ENCODE results near the gene CCL23. TPM values are rescaled to one million over a fixed set of nuclear protein-coding genes. Genes with fewer than 3 reads are reported as not detected.

Gene CCL23
- total and polyA plus RNA-seq, 2 donors (not counting 3 experiments of a cell fraction or from before 2014, with no cell fraction given): 1.0 to 1.1 TPM

DNA sequence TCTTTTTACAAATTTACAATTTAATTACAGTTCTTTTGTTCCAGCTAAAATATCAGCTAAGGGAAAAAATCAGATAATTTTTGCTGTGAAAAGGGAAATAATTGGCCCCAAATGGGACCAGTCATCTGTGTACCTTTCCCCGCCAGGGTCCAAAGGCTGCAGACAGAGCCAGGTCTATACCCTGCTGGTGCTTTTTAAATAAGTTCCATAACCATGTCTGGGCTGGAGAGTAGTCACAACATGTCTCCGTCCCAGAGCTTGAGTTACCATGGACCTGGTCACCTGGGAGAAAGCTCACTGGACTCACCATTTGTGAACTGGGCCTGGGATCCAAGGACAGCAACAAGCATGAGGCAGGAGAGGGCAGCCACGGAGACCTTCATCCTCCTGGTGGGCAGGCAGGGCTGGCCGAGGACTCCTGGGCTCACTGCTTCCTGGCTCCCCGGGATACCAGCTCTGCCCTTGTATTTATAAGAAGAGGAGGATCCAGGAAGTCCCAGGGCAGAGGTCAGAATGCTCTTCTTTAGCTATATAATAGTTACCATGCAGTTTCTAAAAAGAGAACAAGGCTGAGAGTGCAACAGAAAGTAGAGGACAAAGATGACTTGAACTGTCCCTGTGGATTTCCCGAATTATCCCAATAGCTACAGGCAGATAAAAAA is 16.5 kb downstream of the CCL23 start, which contains the start of gene CCL15:
TSS of gene CCL15 (minus strand) at position 444 of the 662 bp plus-strand sequence. CDS start at position 383, 61 bp downstream.
- no peak within 1 kb of the TSS for H3K27ac ChIP-seq (ENCODE audit: insufficient read depth, low read depth, low read length)
- CTCF ChIA-PET: interaction anchor here (0.7 to 1.9 kb wide), 5 partner anchors 8 to 71 kb away, joined by 3 to 10 read pairs (median 4); no protein-coding TSS in a partner anchor
- H3K4me2 ChIP-seq (ENCODE audit: insufficient read depth, low read length): no peak within 1 kb of the TSS
- H2AFZ ChIP-seq (ENCODE audit: low read depth, low read length): no peak within 1 kb of the TSS
- POLR2A ChIA-PET: no interaction called here
- H4K20me1 ChIP-seq (replicated peaks; ENCODE audit: control insufficient read depth, extremely low read depth, insufficient read depth, low read length): no peaks in the 10 kb centered on the region
- no peaks in the 10 kb centered on the region for H3K9me1 ChIP-seq (replicated peaks; ENCODE audit: control insufficient read depth, extremely low read depth, insufficient read depth, low read length)
- H3K4me3 ChIP-seq (replicated peaks in 1 of 3; ENCODE audit: insufficient read depth in 1 of 3, low read depth in 1 of 3, low read length in 3 of 3): no peak within 1 kb of the TSS
- no peaks in the 10 kb centered on the region for H3K36me3 ChIP-seq (ENCODE audit: control insufficient read depth in 2 of 2, extremely low read depth in 1 of 2, insufficient read depth in 2 of 2, low read length in 2 of 2)
- no peak for TF ChIP-seq EZH2 (IDR thresholded peaks at IDR 0.05; ENCODE audit: borderline replicate concordance, low read depth, low read length, severe bottlenecking)
- TF ChIP-seq, protein P1, sequence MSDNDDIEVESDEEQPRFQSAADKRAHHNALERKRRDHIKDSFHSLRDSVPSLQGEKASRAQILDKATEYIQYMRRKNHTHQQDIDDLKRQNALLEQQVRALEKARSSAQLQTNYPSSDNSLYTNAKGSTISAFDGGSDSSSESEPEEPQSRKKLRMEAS (IDR thresholded peaks at IDR 0.05; ENCODE audit: insufficient read depth, insufficient read length): no peak
- no peak for TF ChIP-seq FOS (IDR thresholded peaks at IDR 0.05; ENCODE audit: borderline replicate concordance, insufficient read depth, low read length)
- no peak for TF ChIP-seq POLR2A (IDR thresholded peaks at IDR 0.05; ENCODE audit: low read depth, low read length)
- no peak for TF ChIP-seq JUN (IDR thresholded peaks at IDR 0.05; ENCODE audit: borderline replicate concordance, insufficient read depth, insufficient read length, low read depth)
- TF ChIP-seq MYC (IDR thresholded peaks at IDR 0.05; ENCODE audit: low read depth, low read length): no peak
- TF ChIP-seq POLR2AphosphoS5 (IDR thresholded peaks at IDR 0.05; ENCODE audit: insufficient read depth, low read depth, low read length): no peak
- no peak for TF ChIP-seq GATA2 (IDR thresholded peaks at IDR 0.05; ENCODE audit: insufficient read depth, insufficient read length, low read depth, low read length)
- TF ChIP-seq, protein P2, sequence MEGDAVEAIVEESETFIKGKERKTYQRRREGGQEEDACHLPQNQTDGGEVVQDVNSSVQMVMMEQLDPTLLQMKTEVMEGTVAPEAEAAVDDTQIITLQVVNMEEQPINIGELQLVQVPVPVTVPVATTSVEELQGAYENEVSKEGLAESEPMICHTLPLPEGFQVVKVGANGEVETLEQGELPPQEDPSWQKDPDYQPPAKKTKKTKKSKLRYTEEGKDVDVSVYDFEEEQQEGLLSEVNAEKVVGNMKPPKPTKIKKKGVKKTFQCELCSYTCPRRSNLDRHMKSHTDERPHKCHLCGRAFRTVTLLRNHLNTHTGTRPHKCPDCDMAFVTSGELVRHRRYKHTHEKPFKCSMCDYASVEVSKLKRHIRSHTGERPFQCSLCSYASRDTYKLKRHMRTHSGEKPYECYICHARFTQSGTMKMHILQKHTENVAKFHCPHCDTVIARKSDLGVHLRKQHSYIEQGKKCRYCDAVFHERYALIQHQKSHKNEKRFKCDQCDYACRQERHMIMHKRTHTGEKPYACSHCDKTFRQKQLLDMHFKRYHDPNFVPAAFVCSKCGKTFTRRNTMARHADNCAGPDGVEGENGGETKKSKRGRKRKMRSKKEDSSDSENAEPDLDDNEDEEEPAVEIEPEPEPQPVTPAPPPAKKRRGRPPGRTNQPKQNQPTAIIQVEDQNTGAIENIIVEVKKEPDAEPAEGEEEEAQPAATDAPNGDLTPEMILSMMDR (IDR thresholded peaks at IDR 0.05; ENCODE audit: extremely low read depth in 1 of 2, insufficient read depth in 1 of 2, low read depth in 1 of 2, low read length in 2 of 2): no peak
- no peak within 1 kb of the TSS for H3K9ac ChIP-seq (replicated peaks; ENCODE audit: extremely low read depth, insufficient read depth, low read length)
- no peaks in the 10 kb centered on the region for H3K79me2 ChIP-seq (ENCODE audit: control insufficient read depth, insufficient read depth, low read length)
- BruUV-seq (replicated peaks): no TSS peak
- FAIRE-seq (no peak), DNase-seq (ENCODE audit: low read depth, low spot score) (no peak)
- dilution Hi-C loops (cut with MboI; ENCODE audit: extremely low pct_ligation_motif_present, low sequenced_read_pairs): no loop called here
- no peaks in the 10 kb centered on the region for H3K4me1 ChIP-seq (ENCODE audit: control insufficient read depth, extremely low read depth, insufficient read depth, low read length)
- no peaks in the 10 kb centered on the region for H3K9me3 ChIP-seq (replicated peaks; ENCODE audit: control insufficient read depth, insufficient read depth, low read length)
- H3K27me3 ChIP-seq (ENCODE audit: control insufficient read depth in 2 of 2, insufficient read depth in 2 of 2, low read length in 2 of 2): peaks cover 0 to 2% of the 10 kb centered on the region in 2 experiments
- intact Hi-C loops (cut with micrococcal nuclease): no loop called here

Data from endothelial cell of umbilical vein (primary cell).